Activated CD4-positive, alpha-beta T cell treated with anti-CD3 and anti-CD28 coated beads, Interleukin-10, Interleukin-2, amounts not matched to agents 100 ng/mL and 50 ng/mL, durations not matched to agents 16 hours and 8 hours (primary cell): ENCODE measurements around the gene ATP13A3.
"Not testable (repeated sequence)": the region's sequence is repeated elsewhere in the genome, so short reads cannot be mapped to it uniquely, and the experiment has no call there.

Source experiments
- DNase-seq: peaks from one replicate; pipeline ENCODE4 v3.0.0-alpha.2; 2020

ATP13A3 gene

GRCh38 chr3:194497799-194498575, 11.2 kb upstream of the ATP13A3 start:
- DNase-seq: peak; percentile 12

- no peak for DNase-seq
These were observed 9.6 kb upstream of the ATP13A3 start for GRCh38 chr3:194496217-194496919.

- no peak for DNase-seq
These were observed 8.2 kb upstream of the ATP13A3 start for GRCh38 chr3:194494951-194495374.

- not testable (repeated sequence) for DNase-seq
These were observed 7.5 kb upstream of the ATP13A3 start for GRCh38 chr3:194493995-194494927.

GRCh38 chr3:194492001-194492400, 5.2 kb upstream of the ATP13A3 start:
- no peak for DNase-seq

- peak; percentile 79 for DNase-seq
These were observed 3.2 kb upstream of the ATP13A3 start for GRCh38 chr3:194489736-194490612.

- DNase-seq: peak; percentile 65
These were observed 1.4 kb upstream of the ATP13A3 start for GRCh38 chr3:194488055-194488742.

GRCh38 chr3:194487289-194488054, 670 bp upstream of the ATP13A3 start:
- peak; percentile 54 for DNase-seq

GRCh38 chr3:194485881-194486539, 792 bp downstream of the ATP13A3 start:
- DNase-seq: peak; percentile 51

GRCh38 chr3:194485468-194485880, 1.3 kb downstream of the ATP13A3 start:
- DNase-seq: peak; percentile 33

GRCh38 chr3:194484614-194485013, 2.2 kb downstream of the ATP13A3 start:
- no peak for DNase-seq

- no peak for DNase-seq
These were observed 3.0 kb downstream of the ATP13A3 start for GRCh38 chr3:194483850-194484249.

GRCh38 chr3:194482830-194483229, 4.0 kb downstream of the ATP13A3 start:
- not testable (repeated sequence) for DNase-seq

- no peak for DNase-seq
These were observed 4.6 kb downstream of the ATP13A3 start for GRCh38 chr3:194482196-194482593.

GRCh38 chr3:194481525-194482195, 5.1 kb downstream of the ATP13A3 start:
- DNase-seq: no peak

- DNase-seq: peak; percentile 28
These were observed 5.7 kb downstream of the ATP13A3 start for GRCh38 chr3:194481103-194481502.

- no peak for DNase-seq
These were observed 10.0 kb downstream of the ATP13A3 start for GRCh38 chr3:194476784-194477183.

GRCh38 chr3:194475978-194476377, 10.8 kb downstream of the ATP13A3 start:
- no peak for DNase-seq

GRCh38 chr3:194475138-194475932, 11.5 kb downstream of the ATP13A3 start:
- no peak for DNase-seq
